Left ventricle myocardium inferior (tissue), 1 donor: Measurements from ENCODE around the gene TMEM218. TPM values are rescaled to one million over a fixed set of nuclear protein-coding genes. Genes with fewer than 3 reads are reported as not detected.
"Not testable (repeated sequence)": the region's sequence is repeated elsewhere in the genome, so short reads cannot be mapped to it uniquely, and the experiment has no call there.

Experiments
- DNase-seq: peaks from one replicate; pipeline ENCODE4 v3.0.0-alpha.2; 2020
- H3K27ac ChIP-seq: fragments of 200-600 bp; replicated peaks from 2 replicates; pipeline ENCODE4 v1.8.0; 2021
- H3K27me3 ChIP-seq: fragments of 200-600 bp; 2 replicates; pipeline ENCODE4 v1.8.0; 2021; ENCODE audit warnings: low read depth
- H3K36me3 ChIP-seq: fragments of 200-600 bp; 2 replicates; pipeline ENCODE4 v1.8.0; 2021
- H3K4me1 ChIP-seq: fragments of 200-600 bp; 2 replicates; pipeline ENCODE4 v1.8.0; 2021
- H3K4me3 ChIP-seq: fragments of 200-600 bp; 2 replicates; pipeline ENCODE4 v1.8.0; 2021; ENCODE audit warnings: mild to moderate bottlenecking, moderate library complexity
- H3K9me3 ChIP-seq: fragments of 200-600 bp; replicated peaks from 2 replicates; pipeline ENCODE4 v1.8.0; 2021
- CTCF ChIP-seq: fragments of 200-600 bp; IDR thresholded peaks from 2 replicates; pipeline ENCODE4 v1.8.0; 2021; ENCODE audit warnings: antibody characterized with exemption, mild to moderate bottlenecking, borderline replicate concordance
- intact Hi-C: fragments of 100-400 bp; cut with micrococcal nuclease; formaldehyde crosslinking; loops from one replicate; pipeline ENCODE4 v1.11.0; 2022
- total RNA-seq: library from RNA; stranded (reverse); fragmentation: NEBNext Ultra II Directional; extraction: Animal tissue kit (Norgen Biotek cat#: 25700); gene quantifications from one replicate; pipeline ENCODE4 v1.2.1, GENCODE V29; 2021
- donor health status: DM: no; HTN: yes; CAD: no; lungs with severe emphysema.

TMEM218 gene
- total RNA-seq, 1 donor from 2014 or later: 6.2 TPM

- no peak for TF ChIP-seq CTCF
- Histone ChIP-seq H3K36me3 (peaks cover 34% of the 10 kb centered on the region), H3K27me3 (no peaks in the 10 kb centered on the region), H3K9me3 (no peaks in the 10 kb centered on the region), H3K4me1 (peaks cover 9% of the 10 kb centered on the region), H3K4me3 (no peak overlapping the region), H3K27ac (no peak overlapping the region)
- intact Hi-C loops: no loop called here
- DNase-seq: no peak
Measured at GRCh38 chr11:125093502-125093901, 17.9 kb downstream of the TMEM218 start.

- no peak for TF ChIP-seq CTCF
- Histone ChIP-seq H3K27ac (no peak overlapping the region), H3K9me3 (no peaks in the 10 kb centered on the region), H3K36me3 (peaks cover 27% of the 10 kb centered on the region), H3K27me3 (no peaks in the 10 kb centered on the region), H3K4me3 (no peak overlapping the region), H3K4me1 (peaks cover 9% of the 10 kb centered on the region)
- intact Hi-C loops: no loop called here
- DNase-seq: no peak
Measured at GRCh38 chr11:125092669-125093068, 18.8 kb downstream of the TMEM218 start.

- Histone ChIP-seq H3K9me3 (no peaks in the 10 kb centered on the region), H3K27me3 (no peaks in the 10 kb centered on the region), H3K4me3 (no peak overlapping the region), H3K27ac (no peak overlapping the region), H3K36me3 (peaks cover 21% of the 10 kb centered on the region), H3K4me1 (peaks cover 9% of the 10 kb centered on the region)
- TF ChIP-seq CTCF: no peak
- no peak for DNase-seq
- intact Hi-C loops: no loop called here
Measured at GRCh38 chr11:125091877-125092664, 19.4 kb downstream of the TMEM218 start.

- Histone ChIP-seq H3K36me3 (peaks cover 14% of the 10 kb centered on the region), H3K4me3 (no peak overlapping the region), H3K27me3 (no peaks in the 10 kb centered on the region), H3K4me1 (peaks cover 9% of the 10 kb centered on the region), H3K9me3 (no peaks in the 10 kb centered on the region), H3K27ac (no peak overlapping the region)
- DNase-seq: no peak
- TF ChIP-seq CTCF: peak; percentile 76
- intact Hi-C loops: no loop called here
Measured at GRCh38 chr11:125091247-125091876, 20.1 kb downstream of the TMEM218 start.

- TF ChIP-seq CTCF: no peak
- peaks cover 9% of the 10 kb centered on the region for H3K4me1 ChIP-seq
- H3K4me3 ChIP-seq: no peak overlapping the region
- no peak for DNase-seq
- intact Hi-C loops: no loop called here
- no peaks in the 10 kb centered on the region for H3K9me3 ChIP-seq
- H3K27me3 ChIP-seq: no peaks in the 10 kb centered on the region
- peaks cover 8% of the 10 kb centered on the region for H3K36me3 ChIP-seq
- no peak overlapping the region for H3K27ac ChIP-seq
Measured at GRCh38 chr11:125090816-125091215, 20.6 kb downstream of the TMEM218 start.

- H3K4me1 ChIP-seq, H3K27ac ChIP-seq, H3K27me3 ChIP-seq, H3K4me3 ChIP-seq, DNase-seq, H3K36me3 ChIP-seq, H3K9me3 ChIP-seq, intact Hi-C loops: not testable (repeated sequence)
Measured at GRCh38 chr11:125090151-125090550, 21.3 kb downstream of the TMEM218 start.

- H3K4me3 ChIP-seq, DNase-seq, H3K9me3 ChIP-seq, H3K4me1 ChIP-seq, H3K27me3 ChIP-seq, H3K27ac ChIP-seq, intact Hi-C loops, H3K36me3 ChIP-seq: not testable (repeated sequence)
Measured at GRCh38 chr11:125089481-125089880, 21.9 kb downstream of the TMEM218 start.
